ENCODE data around the gene WNT11. TPM values are rescaled to one million over a fixed set of nuclear protein-coding genes. Genes with fewer than 3 reads are reported as not detected.
A peak's percentile ranks its signal among the peaks of the same experiment; 100 is the strongest.

Gene WNT11
- total RNA-seq (ENCODE audit: unreplicated experiment), result 3.6 TPM
- long read RNA-seq, partial matches to known transcripts, result 0 of 1 reads
- long read RNA-seq, other reads (novel, unspliced or antisense), result 0 of 1 reads

GRCh38 chr11:76206327-76207081, at the start of gene WNT11:
TSS of gene WNT11 (minus strand) at chr11:76206502. CDS start at chr11:76206407, 95 bp downstream.
- Mint-ChIP-seq H3K27ac (ENCODE audit: unreplicated experiment) (no peak within 1 kb of the TSS), H3K4me1 (ENCODE audit: unreplicated experiment) (peaks cover 12% of the 10 kb centered on the region), H3K4me3 (ENCODE audit: unreplicated experiment) (peak within 1 kb of the TSS; percentile 78), H3K36me3 (ENCODE audit: low read depth, unreplicated experiment) (no peaks in the 10 kb centered on the region), H3K9me3 (ENCODE audit: unreplicated experiment) (no peaks in the 10 kb centered on the region), H3K27me3 (ENCODE audit: unreplicated experiment) (peaks cover 14% of the 10 kb centered on the region)
- TF ChIP-seq CTCF (IDR thresholded peaks at IDR 0.05; ENCODE audit: unreplicated experiment), result no peak
- peak; percentile 38 for DNase-seq (ENCODE audit: low spot score)

- H3K4me1 Mint-ChIP-seq (ENCODE audit: unreplicated experiment), result peaks cover 4% of the 10 kb centered on the region
- H3K9me3 Mint-ChIP-seq (ENCODE audit: unreplicated experiment), result peaks cover 5% of the 10 kb centered on the region
- peaks cover 3% of the 10 kb centered on the region for H3K36me3 Mint-ChIP-seq (ENCODE audit: low read depth, unreplicated experiment)
- peaks cover 6% of the 10 kb centered on the region for H3K27me3 Mint-ChIP-seq (ENCODE audit: unreplicated experiment)
- no peak for TF ChIP-seq CTCF (IDR thresholded peaks at IDR 0.05; ENCODE audit: unreplicated experiment)
- no peak overlapping the region for H3K27ac Mint-ChIP-seq (ENCODE audit: unreplicated experiment)
- DNase-seq (ENCODE audit: low spot score), result no peak
- H3K4me3 Mint-ChIP-seq (ENCODE audit: unreplicated experiment), result no peak overlapping the region
Observed at GRCh38 chr11:76253416-76253815, 47.1 kb upstream of the WNT11 start.

GRCh38 chr11:76252631-76253070, 46.3 kb upstream of the WNT11 start:
- peaks cover 3% of the 10 kb centered on the region for H3K36me3 Mint-ChIP-seq (ENCODE audit: low read depth, unreplicated experiment)
- peaks cover 4% of the 10 kb centered on the region for H3K4me1 Mint-ChIP-seq (ENCODE audit: unreplicated experiment)
- peaks cover 5% of the 10 kb centered on the region for H3K9me3 Mint-ChIP-seq (ENCODE audit: unreplicated experiment)
- H3K27me3 Mint-ChIP-seq (ENCODE audit: unreplicated experiment), result peaks cover 6% of the 10 kb centered on the region
- TF ChIP-seq CTCF (IDR thresholded peaks at IDR 0.05; ENCODE audit: unreplicated experiment), result no peak
- no peak for DNase-seq (ENCODE audit: low spot score)
- H3K27ac Mint-ChIP-seq (ENCODE audit: unreplicated experiment), result no peak overlapping the region
- no peak overlapping the region for H3K4me3 Mint-ChIP-seq (ENCODE audit: unreplicated experiment)

- no peaks in the 10 kb centered on the region for H3K4me1 Mint-ChIP-seq (ENCODE audit: unreplicated experiment)
- peaks cover 3% of the 10 kb centered on the region for H3K36me3 Mint-ChIP-seq (ENCODE audit: low read depth, unreplicated experiment)
- H3K27me3 Mint-ChIP-seq (ENCODE audit: unreplicated experiment), result peaks cover 6% of the 10 kb centered on the region
- no peak overlapping the region for H3K4me3 Mint-ChIP-seq (ENCODE audit: unreplicated experiment)
- TF ChIP-seq CTCF (IDR thresholded peaks at IDR 0.05; ENCODE audit: unreplicated experiment), result no peak
- H3K27ac Mint-ChIP-seq (ENCODE audit: unreplicated experiment), result no peak overlapping the region
- DNase-seq (ENCODE audit: low spot score), result no peak
- H3K9me3 Mint-ChIP-seq (ENCODE audit: unreplicated experiment), result peaks cover 5% of the 10 kb centered on the region
Observed at GRCh38 chr11:76251576-76251975, 45.3 kb upstream of the WNT11 start.

GRCh38 chr11:76251226-76251575, 44.9 kb upstream of the WNT11 start:
- Mint-ChIP-seq H3K4me1 (ENCODE audit: unreplicated experiment) (no peaks in the 10 kb centered on the region), H3K27me3 (ENCODE audit: unreplicated experiment) (peaks cover 6% of the 10 kb centered on the region), H3K27ac (ENCODE audit: unreplicated experiment) (no peak overlapping the region)

More at GRCh38 chr11:76251226-76251575, 44.9 kb upstream of the WNT11 start:
- no peak for TF ChIP-seq CTCF (IDR thresholded peaks at IDR 0.05; ENCODE audit: unreplicated experiment)
- H3K36me3 Mint-ChIP-seq (ENCODE audit: low read depth, unreplicated experiment), result peaks cover 3% of the 10 kb centered on the region
- peaks cover 5% of the 10 kb centered on the region for H3K9me3 Mint-ChIP-seq (ENCODE audit: unreplicated experiment)
- DNase-seq (ENCODE audit: low spot score), result no peak
- no peak overlapping the region for H3K4me3 Mint-ChIP-seq (ENCODE audit: unreplicated experiment)
